ENCODE measurements around the gene PPP2R5E.

DNA sequence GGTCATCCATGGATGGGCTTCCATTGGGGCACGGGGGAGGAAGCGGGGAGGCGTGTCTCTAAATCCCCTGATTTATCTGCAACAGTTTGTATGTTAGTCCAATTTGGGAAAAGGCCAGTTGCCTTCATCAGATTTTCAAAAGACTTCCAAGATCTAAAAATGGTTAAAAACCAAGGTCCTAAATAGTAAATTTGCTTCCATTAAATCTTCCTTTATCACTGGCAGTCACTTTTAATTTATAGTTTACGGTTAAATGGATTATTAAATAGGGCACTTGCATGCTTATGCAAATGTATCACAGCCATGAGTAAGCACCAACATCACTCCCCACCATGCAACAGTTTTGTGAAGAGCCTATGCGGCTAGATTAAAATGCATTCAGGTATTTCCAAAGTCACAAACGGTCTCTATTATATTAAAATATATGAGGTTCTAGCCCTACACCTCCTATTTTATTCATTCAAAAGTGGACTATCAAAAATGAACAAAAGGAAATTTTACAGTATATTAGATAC lies 116.3 kb downstream of the PPP2R5E start:
- TF ChIP-seq RAD21 (IDR thresholded peaks at IDR 0.05; ENCODE audit: low read depth) (no peak), TCF7L2 (IDR thresholded peaks at IDR 0.05; ENCODE audit: borderline replicate concordance, extremely low read depth, insufficient read depth, insufficient read length) (no peak), EZH2phosphoT487 (IDR thresholded peaks at IDR 0.05; ENCODE audit: borderline replicate concordance) (no peak), EZH2 (IDR thresholded peaks at IDR 0.05) (no peak), YY1 (IDR thresholded peaks at IDR 0.05; ENCODE audit: extremely low read depth, insufficient replicate concordance, low read depth, low read length) (no peak), SP1 (IDR thresholded peaks at IDR 0.05; ENCODE audit: low read depth) (no peak), POLR2A (IDR thresholded peaks at IDR 0.05; ENCODE audit: borderline replicate concordance, extremely low read depth, insufficient read depth, insufficient read length) (no peak), ZFX (IDR thresholded peaks at IDR 0.05) (no peak), EGR1 (IDR thresholded peaks at IDR 0.05; ENCODE audit: low read depth) (no peak), POLR2AphosphoS5 (IDR thresholded peaks at IDR 0.05; ENCODE audit: low read depth, low read length) (no peak), SIN3A (IDR thresholded peaks at IDR 0.05; ENCODE audit: low read depth) (no peak)
- TF ChIP-seq, protein P1, sequence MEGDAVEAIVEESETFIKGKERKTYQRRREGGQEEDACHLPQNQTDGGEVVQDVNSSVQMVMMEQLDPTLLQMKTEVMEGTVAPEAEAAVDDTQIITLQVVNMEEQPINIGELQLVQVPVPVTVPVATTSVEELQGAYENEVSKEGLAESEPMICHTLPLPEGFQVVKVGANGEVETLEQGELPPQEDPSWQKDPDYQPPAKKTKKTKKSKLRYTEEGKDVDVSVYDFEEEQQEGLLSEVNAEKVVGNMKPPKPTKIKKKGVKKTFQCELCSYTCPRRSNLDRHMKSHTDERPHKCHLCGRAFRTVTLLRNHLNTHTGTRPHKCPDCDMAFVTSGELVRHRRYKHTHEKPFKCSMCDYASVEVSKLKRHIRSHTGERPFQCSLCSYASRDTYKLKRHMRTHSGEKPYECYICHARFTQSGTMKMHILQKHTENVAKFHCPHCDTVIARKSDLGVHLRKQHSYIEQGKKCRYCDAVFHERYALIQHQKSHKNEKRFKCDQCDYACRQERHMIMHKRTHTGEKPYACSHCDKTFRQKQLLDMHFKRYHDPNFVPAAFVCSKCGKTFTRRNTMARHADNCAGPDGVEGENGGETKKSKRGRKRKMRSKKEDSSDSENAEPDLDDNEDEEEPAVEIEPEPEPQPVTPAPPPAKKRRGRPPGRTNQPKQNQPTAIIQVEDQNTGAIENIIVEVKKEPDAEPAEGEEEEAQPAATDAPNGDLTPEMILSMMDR (IDR thresholded peaks at IDR 0.05 in 2 of 3, conservative IDR thresholded peaks at IDR 0.05 in 1 of 3; ENCODE audit: borderline replicate concordance in 1 of 3, insufficient read depth in 1 of 3, low read depth in 2 of 3, low read length in 2 of 3) = no peak
- TF ChIP-seq, protein P2, sequence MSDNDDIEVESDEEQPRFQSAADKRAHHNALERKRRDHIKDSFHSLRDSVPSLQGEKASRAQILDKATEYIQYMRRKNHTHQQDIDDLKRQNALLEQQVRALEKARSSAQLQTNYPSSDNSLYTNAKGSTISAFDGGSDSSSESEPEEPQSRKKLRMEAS (IDR thresholded peaks at IDR 0.05) = no peak
- TF ChIP-seq, protein P3, sequence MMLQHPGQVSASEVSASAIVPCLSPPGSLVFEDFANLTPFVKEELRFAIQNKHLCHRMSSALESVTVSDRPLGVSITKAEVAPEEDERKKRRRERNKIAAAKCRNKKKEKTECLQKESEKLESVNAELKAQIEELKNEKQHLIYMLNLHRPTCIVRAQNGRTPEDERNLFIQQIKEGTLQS (IDR thresholded peaks at IDR 0.05) = no peak
